ENCODE measurements around the gene SEC16A.

SEC16A gene

DNA sequence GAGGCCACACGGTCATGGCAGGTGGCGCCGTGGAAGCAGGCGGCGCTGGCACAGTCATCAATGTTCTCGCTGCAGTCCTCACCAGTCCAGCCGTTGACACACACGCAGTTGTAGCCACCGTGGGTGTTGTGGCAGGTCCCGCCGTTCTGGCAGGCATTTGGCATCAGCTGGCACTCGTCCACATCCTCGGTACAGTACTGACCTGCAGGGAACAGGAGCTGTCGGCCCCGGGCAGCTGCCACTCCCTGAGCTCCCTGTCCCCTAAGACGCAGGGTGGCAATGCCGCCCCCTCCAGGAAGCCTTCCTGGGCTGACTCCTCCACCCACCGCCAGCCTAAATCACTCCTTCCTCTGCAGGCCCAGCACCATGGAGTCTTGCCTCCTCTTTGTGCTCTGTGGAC lies 35.8 kb upstream of the SEC16A start:
- in situ Hi-C loops (cut with MboI; ENCODE audit: low sequenced_read_pairs, unreplicated experiment), result no loop called here
- DNase-seq (ENCODE audit: low spot score), result no peak
- no peak for TF ChIP-seq CTCF (IDR thresholded peaks at IDR 0.05; ENCODE audit: borderline replicate concordance, control extremely low read depth, extremely low read depth, insufficient read depth, missing control alignments)

DNA sequence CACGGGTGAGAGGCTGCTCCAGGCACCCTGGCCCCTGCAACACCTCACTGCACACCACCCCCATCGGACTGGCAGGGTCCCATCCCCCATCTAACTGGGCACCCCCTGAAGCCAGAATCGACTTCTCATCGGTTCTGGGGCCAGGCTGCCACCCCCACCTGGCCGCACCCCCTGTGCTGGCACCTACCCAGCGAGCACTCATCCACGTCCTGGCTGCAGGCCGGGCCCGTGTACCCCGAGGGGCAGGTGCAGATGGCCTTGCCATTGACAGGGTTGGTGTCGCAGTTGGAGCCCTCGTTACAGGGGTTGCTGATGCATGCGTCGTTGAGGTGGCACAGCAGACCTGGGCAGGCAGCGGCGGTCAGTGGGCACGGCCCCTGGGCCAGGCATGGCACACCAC lies 35.1 kb upstream of the SEC16A start:
- TF ChIP-seq CTCF (IDR thresholded peaks at IDR 0.05; ENCODE audit: borderline replicate concordance, control extremely low read depth, extremely low read depth, insufficient read depth, missing control alignments), result no peak
- DNase-seq (ENCODE audit: low spot score), result no peak
- in situ Hi-C loops (cut with MboI; ENCODE audit: low sequenced_read_pairs, unreplicated experiment), result no loop called here

DNA sequence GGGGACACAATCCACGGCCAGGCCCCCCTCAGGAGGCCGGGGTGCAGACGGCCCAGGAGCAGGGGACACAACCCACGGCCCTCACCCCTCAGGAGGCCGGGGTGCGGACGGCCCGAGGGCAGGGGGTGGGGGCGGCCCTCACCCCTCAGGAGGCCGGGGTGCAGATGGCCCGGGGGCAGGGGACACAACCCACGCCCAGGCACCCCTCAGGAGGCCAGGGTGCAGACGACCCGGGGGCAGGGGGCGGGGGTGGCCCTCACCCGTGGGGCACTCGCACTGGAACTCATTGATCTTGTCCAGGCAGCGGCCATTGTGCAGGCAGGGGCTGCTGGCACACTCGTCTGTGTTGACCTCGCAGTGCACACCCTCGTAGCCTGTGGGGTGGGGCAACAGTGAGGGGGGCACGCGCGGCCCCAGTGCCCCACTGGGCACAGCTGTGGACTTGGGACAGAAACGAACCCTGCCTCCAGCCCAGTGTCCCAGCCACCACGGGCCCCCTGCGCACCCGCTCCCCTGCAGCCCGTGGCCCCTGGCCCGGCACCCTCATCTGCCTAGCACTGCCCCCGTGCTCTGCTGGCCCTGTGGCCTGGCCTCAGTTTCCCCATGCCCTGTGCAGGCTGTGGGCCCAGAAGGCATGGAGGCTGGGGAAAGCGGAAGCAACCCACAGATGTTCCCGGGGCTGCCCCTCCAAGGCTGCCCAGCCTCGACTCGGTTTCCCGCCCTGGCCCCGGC lies 34.3 kb upstream of the SEC16A start:
- DNase-seq (ENCODE audit: low spot score), result no peak
- in situ Hi-C loops (cut with MboI; ENCODE audit: low sequenced_read_pairs, unreplicated experiment), result no loop called here
- no peak for TF ChIP-seq CTCF (IDR thresholded peaks at IDR 0.05; ENCODE audit: borderline replicate concordance, control extremely low read depth, extremely low read depth, insufficient read depth, missing control alignments)

DNA sequence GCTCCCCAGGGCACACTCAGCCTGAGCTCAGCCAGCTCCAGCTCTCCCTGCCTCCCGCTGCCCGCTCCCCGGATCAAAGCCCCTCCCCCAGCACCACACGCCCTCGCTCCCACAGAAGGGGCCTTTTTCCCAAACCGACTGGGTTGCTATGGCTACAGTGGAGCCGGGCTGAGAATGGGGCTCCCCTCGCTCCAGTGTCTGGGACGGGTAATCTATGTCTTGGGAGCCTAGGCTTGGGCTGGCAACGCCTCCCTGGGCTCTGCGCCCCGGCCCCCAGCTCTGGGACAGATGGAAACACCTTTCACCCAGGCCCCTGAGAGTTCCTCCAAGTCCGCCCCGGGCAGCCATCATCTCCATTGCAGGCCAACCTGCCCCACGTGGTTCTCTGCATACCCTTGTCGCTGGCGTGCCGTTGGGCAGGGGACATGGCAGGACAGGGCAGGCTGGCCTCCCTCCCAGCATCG lies 33.4 kb upstream of the SEC16A start:
- DNase-seq (ENCODE audit: low spot score), result no peak
- no peak for TF ChIP-seq CTCF (IDR thresholded peaks at IDR 0.05; ENCODE audit: borderline replicate concordance, control extremely low read depth, extremely low read depth, insufficient read depth, missing control alignments)
- in situ Hi-C loops (cut with MboI; ENCODE audit: low sequenced_read_pairs, unreplicated experiment), result no loop called here

GRCh38 chr9:136515276-136515675 lies 32.4 kb upstream of the SEC16A start:
- TF ChIP-seq CTCF (IDR thresholded peaks at IDR 0.05; ENCODE audit: borderline replicate concordance, control extremely low read depth, extremely low read depth, insufficient read depth, missing control alignments), result no peak
- in situ Hi-C loops (cut with MboI; ENCODE audit: low sequenced_read_pairs, unreplicated experiment), result no loop called here
- no peak for DNase-seq (ENCODE audit: low spot score)

GRCh38 chr9:136514022-136514714 lies 31.3 kb upstream of the SEC16A start:
- in situ Hi-C loops (cut with MboI; ENCODE audit: low sequenced_read_pairs, unreplicated experiment), result no loop called here
- no peak for TF ChIP-seq CTCF (IDR thresholded peaks at IDR 0.05; ENCODE audit: borderline replicate concordance, control extremely low read depth, extremely low read depth, insufficient read depth, missing control alignments)
- no peak for DNase-seq (ENCODE audit: low spot score)

All from GM13976 (cell line).